SIG-M5 treated with dmso at 0.1 percent for 504 hours (cell line): ENCODE data around the gene CSTPP1.
"Not testable (repeated sequence)": the region's sequence is repeated elsewhere in the genome, so short reads cannot be mapped to it uniquely, and the experiment has no call there.

ENCODE experiments used
- DNase-seq: peaks from one replicate; lab custom pipeline; 2025; ENCODE audit not compliant: unreplicated experiment; lab: John Stamatoyannopoulos, UW

The CSTPP1 gene

DNA sequence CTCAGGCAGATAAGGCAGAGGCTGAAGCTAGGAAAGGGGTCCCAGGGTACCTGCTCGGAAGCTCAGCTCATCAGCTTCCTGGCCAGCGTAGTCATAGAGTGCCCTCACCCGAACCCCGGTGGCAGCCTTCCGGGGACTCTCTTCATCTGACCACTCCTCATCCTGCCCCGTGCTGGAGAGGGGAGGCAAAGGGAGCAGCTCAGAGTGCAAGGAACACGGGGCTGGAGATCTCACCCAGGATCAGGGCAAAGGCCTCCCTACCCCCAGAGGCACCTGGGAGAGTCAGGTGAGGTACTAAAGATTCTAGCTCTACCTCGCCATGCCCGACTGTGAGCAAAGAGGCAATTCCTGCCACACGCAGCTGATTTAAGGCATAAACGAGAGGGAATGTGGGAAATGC lies 241.8 kb downstream of the CSTPP1 start:
- DNase-seq = no peak

- no peak for DNase-seq
These were observed 242.4 kb downstream of the CSTPP1 start for GRCh38 chr11:47178737-47179654.

GRCh38 chr11:47179655-47179991 lies 243.1 kb downstream of the CSTPP1 start:
- peak; percentile 52 for DNase-seq

DNA sequence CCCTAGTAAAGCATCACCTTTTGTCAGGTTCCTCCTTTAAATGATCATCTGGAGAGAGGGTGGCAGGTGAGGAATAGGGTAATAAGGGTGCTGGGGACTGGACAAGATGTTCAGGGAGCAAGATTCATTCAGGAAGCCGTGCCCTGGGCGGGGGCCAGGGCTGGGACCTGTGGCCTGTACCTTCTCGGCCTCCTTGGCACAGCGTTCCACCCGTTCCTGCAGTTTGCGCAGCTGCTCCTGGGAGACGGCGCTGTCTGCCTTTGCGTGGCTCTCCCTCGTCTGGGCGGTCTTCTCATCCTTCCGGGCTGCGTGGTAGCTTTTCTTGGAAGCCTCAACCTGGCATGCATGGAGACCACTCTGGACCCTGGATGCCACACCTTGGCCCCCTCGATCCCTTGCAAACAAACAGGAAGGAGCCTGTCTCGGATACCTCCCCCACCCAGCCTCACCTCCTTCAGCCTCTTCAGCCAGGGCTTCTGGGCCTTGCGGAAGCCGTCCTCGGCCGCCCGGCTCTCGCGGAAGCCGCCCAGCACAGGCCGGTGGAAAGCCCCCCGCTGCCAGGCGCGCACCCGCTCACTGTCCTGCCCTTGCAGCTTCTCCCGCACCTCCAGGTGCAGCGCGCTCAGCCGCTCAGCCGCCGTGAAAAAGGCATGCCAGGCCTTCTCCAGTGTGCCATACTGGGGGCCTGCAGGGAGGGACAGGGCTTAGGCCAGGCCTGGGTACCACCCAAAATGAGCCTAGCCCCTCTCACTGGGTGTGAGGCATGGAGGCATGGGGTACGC lies 243.6 kb downstream of the CSTPP1 start:
- DNase-seq = no peak

GRCh38 chr11:47181271-47181670 lies 244.7 kb downstream of the CSTPP1 start:
- DNase-seq = no peak

- no peak for DNase-seq
These were observed 245.8 kb downstream of the CSTPP1 start for GRCh38 chr11:47182380-47182779.

DNA sequence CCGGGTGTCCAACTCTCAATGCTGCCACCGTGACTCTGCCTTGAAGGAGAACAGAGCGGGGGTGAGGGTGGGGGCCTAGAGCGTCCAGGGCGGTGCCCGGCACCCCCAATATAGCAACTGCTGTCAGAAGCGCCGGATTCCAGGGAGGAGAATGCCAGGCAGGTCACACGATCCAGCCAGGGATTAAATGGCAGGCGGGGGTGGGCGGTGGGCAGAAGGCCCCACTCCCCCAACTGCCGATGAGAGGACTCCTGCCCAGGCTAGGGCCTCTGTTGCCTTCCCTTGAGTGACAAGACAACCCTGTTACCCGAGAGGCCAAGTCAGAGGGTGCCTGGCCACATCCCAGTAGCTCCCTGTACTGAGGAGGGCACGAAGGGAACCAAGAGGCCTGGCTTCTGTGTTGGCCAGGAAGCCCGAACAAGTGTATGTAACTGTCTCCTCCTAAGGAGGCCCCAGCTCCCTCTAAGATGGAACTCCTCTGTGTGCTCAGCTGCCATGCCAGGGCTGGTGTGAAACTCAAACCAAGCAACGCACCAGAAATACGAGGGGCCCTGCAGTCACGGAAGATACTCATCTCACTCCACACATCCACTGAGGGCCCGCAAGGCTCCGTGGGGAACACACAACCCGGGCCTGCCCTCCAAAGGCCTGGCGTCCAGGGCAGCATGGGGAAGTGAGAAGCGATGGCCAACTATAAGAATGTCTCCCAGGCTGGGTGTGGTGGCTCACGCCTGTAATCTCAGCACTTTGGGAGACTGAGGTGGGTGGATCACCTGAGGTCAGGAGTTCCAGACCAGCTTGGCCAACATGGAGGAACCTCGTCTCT lies 246.7 kb downstream of the CSTPP1 start:
- DNase-seq = no peak

DNA sequence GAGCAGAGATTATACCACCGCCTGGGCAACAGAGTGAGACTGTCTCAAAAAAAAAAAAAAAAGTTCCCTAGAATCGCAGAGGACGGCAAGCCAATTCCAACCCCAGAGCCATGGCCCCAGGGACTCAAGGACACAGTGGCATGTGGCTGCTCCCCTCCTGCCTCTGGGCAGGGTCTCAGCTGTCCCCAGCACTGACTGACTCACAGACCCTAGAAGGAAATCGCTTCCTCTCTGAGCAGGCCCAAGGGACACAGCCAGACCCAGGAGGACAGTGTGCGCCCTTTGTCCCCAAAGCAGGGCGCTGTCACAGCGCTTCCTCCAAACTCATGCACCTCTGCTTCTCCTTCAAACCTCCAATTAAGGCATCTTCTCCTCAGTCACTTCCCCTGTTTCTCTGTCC lies 247.4 kb downstream of the CSTPP1 start:
- DNase-seq = no peak

DNA sequence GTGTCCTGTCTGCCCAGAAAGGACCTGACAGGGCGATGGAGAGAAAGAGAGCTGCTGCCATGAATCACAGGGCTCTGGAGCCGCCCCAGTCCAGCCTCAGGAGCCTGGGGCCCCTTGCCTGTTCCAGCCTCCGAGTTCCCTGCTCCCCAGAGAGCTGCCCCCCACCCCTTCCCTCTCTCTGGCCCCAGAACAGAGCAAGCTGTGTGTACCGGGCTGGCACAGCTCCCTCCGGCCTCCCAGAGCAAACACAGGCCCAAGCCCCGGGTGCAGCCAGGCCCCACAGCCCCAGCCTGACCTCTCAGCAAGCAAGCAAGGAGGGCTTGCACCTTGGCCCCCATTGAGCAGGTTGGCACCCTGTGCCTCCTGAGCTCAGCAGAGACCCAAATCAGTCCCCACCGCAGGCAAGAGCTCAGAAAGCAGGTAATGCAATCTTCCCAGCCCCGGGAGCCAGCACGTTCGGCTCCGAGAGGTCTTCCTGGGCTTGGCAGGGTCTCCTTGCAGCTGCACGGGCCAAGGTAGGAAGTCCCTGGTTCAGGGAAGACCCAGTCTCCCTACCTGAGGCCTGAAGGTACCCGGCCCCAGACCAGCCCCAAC lies 248.2 kb downstream of the CSTPP1 start:
- no peak for DNase-seq

DNA sequence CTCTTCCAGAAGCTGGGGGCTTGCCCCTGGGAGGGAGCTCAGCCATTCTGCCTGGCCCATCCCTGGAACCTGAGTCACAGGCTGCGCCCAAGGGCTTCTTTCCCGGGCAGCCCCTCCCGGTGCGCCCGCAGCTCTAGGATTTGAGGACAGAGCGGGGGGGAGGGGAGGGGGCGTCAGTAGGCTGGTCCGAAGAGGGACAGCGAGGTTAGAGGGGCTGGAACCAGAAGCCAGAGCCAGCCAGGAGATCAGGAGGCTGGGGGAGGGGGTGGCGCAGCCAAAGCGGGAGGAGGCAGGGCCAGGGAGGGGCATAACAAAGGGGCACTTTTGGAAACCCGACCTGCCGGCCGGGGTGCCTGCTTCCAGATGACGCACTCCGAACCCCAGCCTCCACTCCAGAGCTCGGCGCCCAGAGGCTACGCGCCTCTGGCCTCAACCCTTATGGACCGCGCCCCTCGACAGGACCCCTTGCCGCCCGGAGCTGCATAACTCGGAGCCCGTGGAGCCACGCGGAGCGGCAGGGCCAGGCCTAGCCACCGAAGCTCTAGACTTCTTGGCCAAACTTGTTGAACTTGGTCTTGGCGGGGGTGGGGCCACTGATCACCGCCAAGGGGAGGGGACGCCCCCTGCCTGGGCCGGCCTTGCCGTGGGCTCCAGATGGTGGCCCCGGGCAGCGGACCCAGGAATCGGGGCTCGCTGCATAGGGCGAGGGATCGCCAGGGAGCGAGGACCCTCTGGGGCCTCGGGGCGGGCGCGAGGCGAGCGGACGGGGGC lies 248.9 kb downstream of the CSTPP1 start:
- DNase-seq = peak; percentile 18

DNA sequence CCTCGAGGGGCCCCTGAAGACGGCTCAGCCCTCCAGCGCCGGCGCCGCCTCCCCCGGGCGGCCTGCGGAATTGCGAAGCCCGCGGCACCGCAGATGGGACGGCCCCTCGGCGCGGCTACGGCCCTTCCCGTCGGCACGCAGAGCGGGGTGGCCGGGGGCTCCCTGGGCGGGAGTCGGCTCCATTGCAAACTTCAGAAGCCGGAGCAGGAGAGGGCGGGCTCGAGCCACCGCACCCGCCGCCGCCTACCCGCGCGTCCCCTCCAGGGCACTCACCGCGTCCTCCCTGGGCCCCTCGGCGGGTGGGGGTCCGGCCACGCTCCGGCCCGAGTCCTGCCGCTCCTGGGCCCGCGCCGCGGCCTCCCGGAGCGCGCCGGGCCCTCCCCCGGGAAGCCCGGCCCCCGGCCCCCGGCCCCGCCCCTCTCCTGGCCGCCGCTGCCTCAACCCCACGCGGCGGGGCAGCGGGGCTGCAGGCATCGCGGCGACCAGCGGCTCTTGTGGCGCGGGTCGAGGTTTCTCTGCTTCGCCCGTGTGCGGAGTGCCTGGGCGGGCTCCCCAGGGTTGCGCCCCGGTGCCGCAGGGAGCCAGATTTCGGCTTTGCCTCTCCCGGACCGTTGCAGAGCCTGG lies 249.6 kb downstream of the CSTPP1 start, which contains the start of gene PACSIN3:
Gene PACSIN3, minus strand, starts transcription at position 359 of the 624 bp plus-strand sequence. CDS start 3,707 bp downstream, outside the sequence.
- peak; percentile 47 for DNase-seq

GRCh38 chr11:47186700-47187695 lies 250.4 kb downstream of the CSTPP1 start:
- DNase-seq = peak; percentile 47

- no peak for DNase-seq
These were observed 251.2 kb downstream of the CSTPP1 start for GRCh38 chr11:47187723-47188122.

- no peak for DNase-seq
These were observed 251.7 kb downstream of the CSTPP1 start for GRCh38 chr11:47188259-47188658.

DNA sequence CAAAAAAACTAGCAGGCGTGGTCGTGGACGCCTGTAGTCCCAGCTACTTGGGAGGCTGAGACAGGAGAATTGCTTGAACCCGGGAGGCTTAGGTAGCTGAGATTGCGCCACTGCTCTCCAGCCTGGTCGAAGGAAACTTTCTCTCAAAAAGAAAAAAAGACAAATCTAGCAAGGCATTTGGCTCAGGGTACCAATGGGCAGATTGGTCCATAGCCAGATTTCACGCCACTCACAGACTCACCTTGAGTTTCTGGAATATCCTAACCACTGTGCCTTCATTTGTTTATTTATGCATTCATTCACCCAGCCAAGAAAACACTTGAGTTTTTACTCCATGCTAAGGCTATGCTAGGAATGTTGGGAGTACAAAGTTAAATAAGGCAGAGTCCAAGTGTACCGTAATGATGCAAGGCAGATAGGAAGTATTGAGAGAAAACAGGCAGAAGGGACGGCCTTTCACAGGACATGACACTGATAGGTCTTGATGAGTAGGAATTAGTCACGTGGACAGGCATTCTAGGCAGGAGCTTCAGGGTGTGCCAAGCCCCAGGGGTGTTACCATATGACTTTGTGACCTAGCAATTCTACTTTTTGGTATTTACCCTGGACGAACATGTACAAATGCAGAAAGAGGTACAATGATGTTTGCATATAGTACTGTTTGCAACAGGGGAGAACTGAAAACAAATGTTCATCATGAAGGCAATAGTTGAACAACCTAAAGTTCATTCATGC lies 252.7 kb downstream of the CSTPP1 start:
- peak; percentile 55 for DNase-seq

DNA sequence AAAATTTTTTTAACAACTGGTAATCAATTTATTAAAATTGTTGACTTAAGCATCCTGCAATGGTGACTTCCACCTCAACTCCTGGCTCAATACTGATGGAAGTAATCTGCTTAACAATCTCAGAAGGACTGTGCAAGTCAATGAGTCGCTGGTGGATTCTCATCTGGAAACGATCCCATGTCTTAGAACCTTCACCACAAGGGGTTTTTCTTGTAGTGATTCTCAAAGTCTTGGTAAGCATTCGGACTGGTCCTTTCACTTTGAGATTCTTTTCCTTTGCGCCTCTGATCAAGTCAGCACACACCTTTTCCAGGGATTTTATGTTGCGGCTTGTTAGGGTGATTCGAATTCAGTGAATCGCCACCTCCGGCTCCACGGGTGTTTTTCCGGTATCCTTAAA lies 254.6 kb downstream of the CSTPP1 start:
- not testable (repeated sequence) for DNase-seq

GRCh38 chr11:47192111-47192510 lies 255.6 kb downstream of the CSTPP1 start:
- no peak for DNase-seq

DNA sequence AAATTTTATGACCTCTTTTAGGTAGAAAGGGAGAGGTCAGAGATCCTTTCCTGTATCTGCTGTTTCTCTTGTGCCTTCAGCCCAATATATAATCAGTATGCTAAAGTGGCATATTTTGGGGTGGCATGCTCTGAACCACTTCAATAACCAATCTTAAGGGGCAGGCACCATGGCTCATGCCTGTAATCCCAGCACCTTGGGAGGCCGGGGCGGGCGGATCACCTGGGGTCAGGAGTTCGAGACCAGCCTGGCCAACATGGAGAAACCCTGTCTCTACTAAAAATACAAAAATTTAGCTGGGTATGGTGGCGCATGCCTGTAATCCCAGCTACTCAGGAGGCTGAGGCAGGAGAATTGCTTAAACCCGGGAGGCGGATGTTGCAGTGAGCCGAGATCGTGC lies 261.6 kb downstream of the CSTPP1 start:
- not testable (repeated sequence) for DNase-seq
